Naive B cell (primary cell): ENCODE measurements around the gene PDIA5. TPM values are rescaled to one million over a fixed set of nuclear protein-coding genes. Genes with fewer than 3 reads are reported as not detected.
A peak's percentile ranks its signal among the peaks of the same experiment; 100 is the strongest.

Source experiments
- ATAC-seq, 2 donors: fragments of 150-1000 bp; cut with Tn5 transposase; 2 replicates each; pipeline ENCODE4 v1.10.0; 2021; ENCODE audit warnings: low read depth in 2 of 2, mild to moderate bottlenecking in 2 of 2, moderate library complexity in 2 of 2
- DNase-seq: peaks from one replicate; pipeline ENCODE4 v3.0.0; 2022
- H3K27ac Mint-ChIP-seq, 6 donors: one replicate each; pipeline ENCODE4 v1.8.0; 2020 to 2022; ENCODE audit warnings: mild to moderate bottlenecking in 6 of 6, mixed read lengths in 6 of 6, moderate library complexity in 5 of 6, inconsistent platforms in 2 of 6
- H3K27me3 Mint-ChIP-seq, 3 donors: one replicate each; pipeline ENCODE4 v1.8.0; 2021 to 2022; ENCODE audit warnings: mixed read lengths in 3 of 3, mild to moderate bottlenecking in 1 of 3
- H3K36me3 Mint-ChIP-seq, 2 donors: one replicate each; pipeline ENCODE4 v1.8.0; 2020 to 2022; ENCODE audit warnings: mixed read lengths in 2 of 2, inconsistent platforms in 1 of 2, mild to moderate bottlenecking in 1 of 2
- H3K4me1 Mint-ChIP-seq, 3 donors: one replicate each; pipeline ENCODE4 v1.8.0; 2020 to 2022; ENCODE audit warnings: mixed read lengths in 3 of 3, inconsistent platforms in 1 of 3, mild to moderate bottlenecking in 1 of 3, moderate library complexity in 1 of 3
- H3K4me3 Mint-ChIP-seq, 8 donors: one replicate each; pipeline ENCODE4 v1.8.0; 2020 to 2022; ENCODE audit warnings: mild to moderate bottlenecking in 8 of 8, mixed read lengths in 8 of 8, moderate library complexity in 8 of 8, inconsistent platforms in 2 of 8
- H3K9me3 Mint-ChIP-seq, 7 donors: one replicate each; pipeline ENCODE4 v1.8.0; 2020 to 2022; ENCODE audit warnings: mixed read lengths in 7 of 7, mild to moderate bottlenecking in 5 of 7, inconsistent platforms in 2 of 7, moderate library complexity in 1 of 7
- polyA plus RNA-seq, 6 donors: library from polyadenylated mRNA; unstranded; fragments of 300-500 nt; fragmentation: Illumina TruSeq; gene quantifications; one replicate each; pipeline ENCODE4 v1.2.3, GENCODE V29; 2021; ENCODE audit warnings: low read depth in 6 of 6

The PDIA5 gene
- polyA plus RNA-seq, 6 donors from 2014 or later = 1.7 to 4.4 (median 2.2) TPM

DNA sequence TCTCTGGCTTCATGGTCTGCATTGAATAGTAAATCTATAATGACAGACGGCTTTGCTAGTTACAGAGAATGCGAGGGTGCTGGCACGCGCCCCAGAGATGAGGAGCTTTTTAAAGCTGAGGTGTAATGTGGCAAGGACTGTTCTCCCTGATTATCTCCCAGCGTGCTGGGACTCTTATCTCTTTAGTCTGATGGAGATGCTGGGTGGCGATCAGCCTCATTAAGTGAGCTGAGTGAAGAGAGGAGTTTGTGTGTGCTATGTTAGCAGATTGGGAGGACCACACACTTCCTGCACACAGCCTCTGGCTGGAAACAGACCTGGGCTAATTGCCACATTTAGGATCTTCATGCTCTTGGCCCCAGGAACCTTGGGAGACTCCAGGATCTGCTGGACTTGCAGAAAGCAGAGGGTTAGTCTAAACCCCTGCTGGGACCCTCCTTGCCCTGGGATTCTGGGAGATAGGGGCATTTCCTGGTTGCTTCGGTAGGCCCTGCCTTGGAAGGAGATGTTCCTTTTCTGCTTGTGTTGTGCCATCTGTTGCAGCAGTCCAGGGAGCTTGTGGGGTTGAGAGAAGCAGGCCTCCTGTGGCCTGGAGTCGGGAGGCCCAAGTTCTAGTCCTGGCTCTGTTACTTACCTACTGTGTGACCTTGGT, 15.0 kb downstream of the PDIA5 start:
- H3K27me3 Mint-ChIP-seq = peaks cover 0 to 9% (median 0%) of the 10 kb centered on the region in 3 donors
- H3K9me3 Mint-ChIP-seq = no peaks in the 10 kb centered on the region
- ATAC-seq = no peak
- H3K4me3 Mint-ChIP-seq = peak overlapping the region in 3 of 8 donors; percentile 39 to 84 (median 64)
- H3K36me3 Mint-ChIP-seq = no peaks in the 10 kb centered on the region
- H3K27ac Mint-ChIP-seq = peak overlapping the region in 2 of 6 donors; percentile 61 to 66
- peaks cover 30 to 51% (median 37%) of the 10 kb centered on the region in 3 donors for H3K4me1 Mint-ChIP-seq
- no peak for DNase-seq

DNA sequence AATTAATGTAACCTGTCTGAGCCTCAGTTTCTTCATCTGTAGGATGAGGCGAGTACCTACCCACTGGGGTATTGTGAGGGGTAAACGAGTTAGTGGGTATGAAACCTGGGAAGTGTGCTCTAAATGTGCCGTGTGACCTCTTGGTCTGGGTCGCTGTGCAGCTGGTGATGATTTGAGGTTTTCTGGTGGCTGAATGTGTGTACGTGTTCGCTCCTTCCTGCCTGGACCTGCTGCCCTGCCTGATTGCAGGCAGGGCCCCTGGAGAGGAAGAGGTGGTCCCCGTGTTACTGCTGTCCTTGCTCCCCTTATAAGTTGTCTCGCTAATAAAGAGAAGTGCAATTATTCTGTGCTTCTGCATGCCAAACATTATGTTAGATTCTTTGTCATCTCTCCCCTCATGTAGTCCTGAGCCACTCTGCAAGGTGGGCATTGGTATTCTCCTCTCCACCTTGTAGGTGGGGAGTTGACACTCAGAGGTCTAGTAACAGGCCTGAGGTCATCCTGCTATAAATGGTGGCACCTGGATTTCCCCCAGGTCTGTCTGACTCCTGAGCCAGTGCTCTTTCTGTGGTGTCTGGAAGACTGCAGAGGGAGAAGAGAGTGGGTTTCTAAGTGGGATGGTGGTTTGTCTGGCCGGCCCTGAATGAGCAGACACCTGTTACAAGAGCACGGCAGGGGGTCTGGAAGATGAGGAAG, 15.7 kb downstream of the PDIA5 start:
- ATAC-seq (peak; percentile 40 to 41), DNase-seq (peak; percentile 16)
- Mint-ChIP-seq H3K27ac (peak overlapping the region in 4 of 6 donors; percentile 2 to 72 (median 64)), H3K9me3 (no peaks in the 10 kb centered on the region), H3K4me1 (peaks cover 33 to 51% (median 37%) of the 10 kb centered on the region in 3 donors), H3K27me3 (peaks cover 0 to 9% (median 0%) of the 10 kb centered on the region in 3 donors), H3K36me3 (no peaks in the 10 kb centered on the region), H3K4me3 (peak overlapping the region in 6 of 8 donors; percentile 5 to 64 (median 35))

DNA sequence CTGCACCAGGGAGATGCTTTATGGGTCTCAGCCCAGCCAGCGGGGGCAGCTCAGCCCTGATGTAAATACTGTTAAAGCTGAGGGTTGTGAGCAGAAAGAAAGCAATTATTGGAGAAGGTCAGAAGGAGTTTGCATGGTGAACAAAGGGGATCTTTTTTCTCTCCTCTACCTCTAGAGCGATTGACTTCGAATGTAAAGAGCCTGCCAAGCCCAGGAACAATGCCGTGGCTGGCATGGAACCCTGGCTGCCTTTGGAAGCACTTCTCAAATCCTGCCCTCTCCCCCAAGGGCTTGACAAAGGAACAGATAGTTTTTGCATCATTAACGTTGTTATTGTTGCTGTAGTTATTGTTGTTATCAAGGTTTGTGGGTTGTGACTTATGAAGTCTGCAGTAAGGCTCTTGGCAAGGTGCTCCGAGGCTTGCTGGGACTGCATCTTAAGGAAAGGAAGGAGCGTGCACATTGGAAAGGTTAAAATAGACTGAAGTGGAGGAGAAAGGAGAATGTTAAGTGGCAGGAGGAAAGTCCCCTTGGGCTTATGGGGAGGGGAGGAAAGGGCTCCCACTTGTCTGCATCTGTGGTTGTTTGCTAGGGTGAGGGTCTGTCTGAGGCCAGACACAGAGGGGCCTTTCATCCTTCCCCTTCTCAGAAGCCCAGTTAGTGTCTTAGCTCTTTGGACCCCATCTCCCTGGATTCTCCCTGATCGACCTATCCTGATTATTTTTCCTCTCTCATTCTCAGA, 16.7 kb downstream of the PDIA5 start:
- Mint-ChIP-seq H3K36me3 (no peaks in the 10 kb centered on the region), H3K4me3 (no peak overlapping the region), H3K27me3 (peaks cover 0 to 9% (median 0%) of the 10 kb centered on the region in 3 donors), H3K4me1 (peaks cover 37 to 52% (median 43%) of the 10 kb centered on the region in 3 donors), H3K27ac (peak overlapping the region in 1 of 6 donors; percentile 69), H3K9me3 (no peaks in the 10 kb centered on the region)
- DNase-seq = no peak
- ATAC-seq = no peak

DNA sequence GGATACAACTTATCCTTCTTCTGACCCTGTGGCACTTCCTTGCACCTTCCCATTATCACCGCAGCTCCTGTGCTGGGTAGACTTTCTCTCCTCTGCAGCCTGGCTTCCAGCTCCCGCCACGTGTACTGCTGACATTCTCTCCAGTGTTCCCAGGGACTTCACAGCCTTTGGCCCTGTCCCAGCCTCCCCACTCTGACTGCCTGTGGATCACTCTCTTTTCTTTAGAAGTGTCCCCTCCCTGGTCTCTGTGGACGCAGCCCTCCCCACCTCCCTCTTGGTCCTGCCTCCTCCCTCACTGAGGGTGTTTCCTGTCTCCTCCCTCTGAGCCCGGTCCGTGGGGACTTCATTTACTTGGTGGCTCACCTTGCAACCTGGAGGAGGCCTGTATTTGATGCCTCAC, 17.4 kb downstream of the PDIA5 start:
- DNase-seq = no peak
- Mint-ChIP-seq H3K27me3 (peaks cover 0 to 9% (median 0%) of the 10 kb centered on the region in 3 donors), H3K27ac (peak overlapping the region in 2 of 6 donors; percentile 5 to 29), H3K9me3 (no peaks in the 10 kb centered on the region), H3K4me1 (peaks cover 37 to 52% (median 44%) of the 10 kb centered on the region in 3 donors), H3K4me3 (no peak overlapping the region), H3K36me3 (no peaks in the 10 kb centered on the region)
- no peak for ATAC-seq

DNA sequence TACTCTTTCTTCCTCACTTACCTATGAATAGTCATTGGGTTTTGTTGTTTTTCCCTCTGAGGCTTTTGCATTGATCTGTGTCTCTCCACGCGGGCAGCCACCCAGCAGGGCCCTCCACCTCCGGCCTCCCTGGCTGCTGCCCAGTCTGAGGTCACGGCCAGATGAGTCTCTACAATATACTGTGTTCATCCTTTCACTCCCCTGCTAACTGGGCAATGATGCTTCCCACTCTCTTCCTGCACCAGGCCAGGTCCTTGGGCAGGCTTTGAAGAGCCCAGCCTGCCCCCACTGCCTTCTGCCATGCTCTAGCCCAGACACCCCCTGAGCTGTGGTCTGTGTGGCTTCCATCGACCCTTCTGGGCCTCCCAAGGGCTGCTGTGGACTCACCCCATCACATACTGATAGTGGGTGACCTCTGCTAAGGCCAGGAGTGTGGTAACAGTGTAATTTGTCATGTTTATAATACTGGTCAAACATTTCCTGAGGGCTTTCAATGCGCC, 18.0 kb downstream of the PDIA5 start:
- Mint-ChIP-seq H3K9me3 (no peaks in the 10 kb centered on the region), H3K27ac (no peak overlapping the region), H3K4me1 (peaks cover 37 to 52% (median 44%) of the 10 kb centered on the region in 3 donors), H3K4me3 (no peak overlapping the region), H3K27me3 (peaks cover 0 to 9% (median 0%) of the 10 kb centered on the region in 3 donors), H3K36me3 (no peaks in the 10 kb centered on the region)
- ATAC-seq (no peak), DNase-seq (no peak)

DNA sequence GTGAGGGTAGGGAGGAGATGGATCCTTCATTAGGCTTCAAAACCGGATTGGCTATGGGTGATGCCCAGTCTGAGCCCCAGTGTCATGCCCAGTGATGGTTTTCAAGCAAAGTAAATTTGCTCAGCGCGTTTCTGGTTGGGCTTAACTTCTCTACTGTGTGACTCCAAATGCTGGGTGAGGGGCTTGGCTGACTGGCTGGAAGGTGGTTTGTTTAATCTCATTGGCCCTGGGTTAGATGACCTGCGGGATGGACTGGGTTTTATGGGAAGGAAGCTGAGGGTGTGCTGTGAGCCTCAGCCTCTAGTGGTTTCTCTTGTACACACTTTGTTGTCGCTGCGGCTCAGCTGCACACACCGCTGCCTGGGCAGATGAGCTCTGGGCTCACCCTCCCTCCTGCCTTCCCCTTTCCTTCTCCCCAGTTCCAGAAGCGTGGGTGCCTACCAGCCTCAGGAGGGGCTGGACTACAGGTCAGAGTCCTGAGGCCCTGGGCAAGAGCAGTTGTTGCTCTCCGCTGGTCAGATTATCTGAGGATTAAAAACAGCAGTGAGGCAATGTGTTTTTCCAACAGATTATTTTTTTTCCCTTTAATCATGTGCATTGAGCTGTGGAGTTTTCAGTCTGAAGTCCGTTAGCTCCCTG, 18.6 kb downstream of the PDIA5 start:
- no peaks in the 10 kb centered on the region for H3K36me3 Mint-ChIP-seq
- peak overlapping the region in 2 of 8 donors; percentile 14 to 17 for H3K4me3 Mint-ChIP-seq
- ATAC-seq (no peak), DNase-seq (no peak)
- H3K27me3 Mint-ChIP-seq = peaks cover 0 to 9% (median 0%) of the 10 kb centered on the region in 3 donors
- H3K9me3 Mint-ChIP-seq = no peaks in the 10 kb centered on the region
- H3K27ac Mint-ChIP-seq = peak overlapping the region in 4 of 6 donors; percentile 9 to 40 (median 18)
- peaks cover 37 to 55% (median 46%) of the 10 kb centered on the region in 3 donors for H3K4me1 Mint-ChIP-seq

DNA sequence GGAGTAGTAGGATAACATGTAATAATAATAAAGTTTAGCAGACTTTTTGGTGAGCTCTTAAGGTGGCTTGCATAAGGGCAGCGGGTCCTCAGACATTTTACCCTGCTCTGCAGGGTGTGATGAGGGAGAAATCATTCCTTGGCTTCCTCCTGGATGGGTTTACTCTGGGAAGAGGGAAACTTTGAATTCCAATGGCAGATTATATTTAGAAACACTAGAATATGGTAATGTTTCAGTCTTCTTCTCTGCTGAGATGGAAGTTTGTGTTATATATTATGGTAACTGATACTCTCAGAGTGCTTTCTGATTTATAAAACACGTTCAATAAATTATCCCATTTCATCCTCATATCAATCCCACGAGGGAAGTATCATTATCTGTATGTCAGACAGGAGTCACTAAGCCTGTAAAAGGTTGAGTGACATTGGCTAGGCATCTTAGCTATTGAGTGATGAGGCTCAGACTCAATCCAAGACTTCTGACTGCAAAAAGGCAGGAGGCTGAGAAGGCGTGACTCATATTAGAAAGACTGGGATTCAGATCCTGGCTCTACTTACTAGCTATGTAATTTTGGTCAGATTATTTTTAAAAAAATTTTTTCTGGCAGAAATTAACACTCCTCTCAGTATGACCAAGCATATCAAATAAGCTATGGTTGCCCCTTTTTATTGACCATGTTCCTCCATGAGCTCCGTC, 19.3 kb downstream of the PDIA5 start:
- Mint-ChIP-seq H3K4me1 (peaks cover 42 to 55% (median 53%) of the 10 kb centered on the region in 3 donors), H3K9me3 (no peaks in the 10 kb centered on the region), H3K27me3 (peaks cover 0 to 9% (median 0%) of the 10 kb centered on the region in 3 donors), H3K4me3 (no peak overlapping the region), H3K27ac (peak overlapping the region in 2 of 6 donors; percentile 9 to 40), H3K36me3 (no peaks in the 10 kb centered on the region)
- ATAC-seq (no peak), DNase-seq (no peak)

DNA sequence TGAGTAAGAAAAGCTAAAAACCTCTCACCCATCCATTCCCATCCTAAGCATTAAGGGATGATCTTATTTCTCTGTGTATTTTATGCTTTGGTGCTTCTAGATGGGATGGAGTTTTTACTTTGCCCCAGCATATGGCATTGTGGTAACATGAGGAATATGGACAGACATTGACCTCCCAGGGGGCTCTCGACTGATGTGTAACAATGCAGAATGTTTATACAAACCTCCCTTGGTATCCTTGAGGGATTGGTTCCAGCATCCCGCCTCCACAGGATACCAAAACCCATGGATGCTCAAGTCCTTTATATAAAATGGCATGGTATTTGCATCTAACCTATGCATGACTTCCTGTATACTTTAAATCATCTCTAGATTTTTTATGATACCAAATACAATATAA, 21.6 kb downstream of the PDIA5 start:
- Mint-ChIP-seq H3K9me3 (no peaks in the 10 kb centered on the region), H3K36me3 (peaks cover 5 to 10% of the 10 kb centered on the region in 2 donors), H3K27ac (no peak overlapping the region), H3K4me3 (no peak overlapping the region), H3K27me3 (peaks cover 0 to 9% (median 0%) of the 10 kb centered on the region in 3 donors), H3K4me1 (peaks cover 27 to 38% (median 34%) of the 10 kb centered on the region in 3 donors)
- ATAC-seq (no peak), DNase-seq (no peak)

DNA sequence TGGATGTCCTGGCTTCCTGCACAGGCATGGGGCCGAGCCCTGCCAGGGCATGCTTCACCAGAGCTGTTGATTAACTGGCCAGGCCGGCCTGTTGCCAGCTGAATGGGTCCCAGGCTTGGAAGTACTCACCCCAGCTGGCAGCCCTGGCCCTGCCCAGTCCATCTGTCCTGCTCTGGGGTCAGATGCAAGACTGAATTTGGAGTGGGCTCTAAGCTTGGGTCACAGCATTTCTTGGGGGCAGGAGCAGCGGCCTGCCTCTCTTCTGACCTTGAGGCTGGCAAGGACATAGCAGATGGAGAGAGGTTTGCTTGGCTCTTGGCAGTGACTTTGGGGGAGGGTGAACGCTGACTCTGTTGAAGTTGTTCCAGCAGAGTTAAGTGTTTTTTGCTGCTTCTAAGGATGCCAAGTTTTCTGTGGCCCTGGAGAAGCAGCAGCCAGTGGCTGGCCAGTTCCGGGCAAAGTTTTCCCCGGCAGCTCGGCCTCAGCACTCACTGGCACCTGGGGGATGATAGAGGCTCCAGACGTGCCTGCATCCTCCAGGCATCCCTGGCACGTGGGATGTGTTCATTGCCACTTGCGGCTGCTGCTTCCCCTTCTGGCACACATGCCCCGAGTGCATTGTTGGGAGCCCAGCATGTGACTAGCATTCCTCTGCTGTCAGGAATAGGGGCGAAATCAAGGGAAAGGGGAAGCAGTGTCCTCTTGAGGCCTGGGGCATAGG, 22.9 kb downstream of the PDIA5 start:
- H3K27me3 Mint-ChIP-seq = peaks cover 0 to 1% (median 0%) of the 10 kb centered on the region in 3 donors
- no peak overlapping the region for H3K27ac Mint-ChIP-seq
- ATAC-seq (no peak), DNase-seq (no peak)
- no peaks in the 10 kb centered on the region for H3K9me3 Mint-ChIP-seq
- no peak overlapping the region for H3K4me3 Mint-ChIP-seq
- peaks cover 5 to 10% of the 10 kb centered on the region in 2 donors for H3K36me3 Mint-ChIP-seq
- peaks cover 13 to 25% (median 24%) of the 10 kb centered on the region in 3 donors for H3K4me1 Mint-ChIP-seq

DNA sequence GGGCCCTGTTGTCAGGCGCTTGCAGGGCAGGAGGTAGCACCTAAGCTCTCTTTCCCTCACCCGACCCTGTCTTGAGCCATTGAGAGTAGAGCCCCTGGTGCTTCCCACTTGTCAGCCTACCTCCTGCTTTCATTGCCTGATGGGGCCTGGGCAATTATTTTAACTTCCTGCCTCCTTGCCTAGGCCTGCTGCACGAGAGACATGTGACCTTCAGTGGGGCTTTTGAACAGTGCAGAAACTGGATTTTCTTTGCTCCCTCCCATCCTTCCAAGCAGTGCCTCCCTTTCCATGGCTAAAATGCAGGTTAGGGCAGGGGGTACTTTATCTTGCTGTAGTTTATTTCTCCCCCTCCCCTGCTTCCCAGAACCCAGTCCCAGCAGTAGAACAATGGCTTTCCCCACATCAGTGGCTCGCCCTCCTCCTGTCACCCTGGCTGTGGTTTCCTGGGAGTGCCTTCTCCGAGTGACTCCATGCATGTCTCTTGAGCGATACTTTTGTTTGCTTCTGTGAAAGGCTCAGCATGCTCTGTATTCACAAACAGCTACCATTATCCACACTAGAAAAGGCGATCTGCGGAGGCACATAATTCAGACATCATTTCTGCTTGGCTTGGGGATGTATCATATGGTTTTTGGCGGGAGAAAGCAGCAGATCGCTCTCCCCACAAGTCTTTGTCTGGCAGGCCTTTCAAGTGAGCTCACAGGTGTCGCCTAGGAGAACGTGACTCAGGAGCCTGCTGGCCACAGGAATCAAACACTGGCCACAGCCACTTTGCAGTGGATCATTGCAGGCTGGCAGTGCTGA, 24.1 kb downstream of the PDIA5 start:
- Mint-ChIP-seq H3K4me1 (peaks cover 7 to 23% (median 12%) of the 10 kb centered on the region in 3 donors), H3K27ac (no peak overlapping the region), H3K27me3 (no peaks in the 10 kb centered on the region), H3K36me3 (peaks cover 5 to 10% of the 10 kb centered on the region in 2 donors), H3K4me3 (peak overlapping the region in 1 of 8 donors; percentile 32), H3K9me3 (no peaks in the 10 kb centered on the region)
- DNase-seq (no peak), ATAC-seq (no peak)

DNA sequence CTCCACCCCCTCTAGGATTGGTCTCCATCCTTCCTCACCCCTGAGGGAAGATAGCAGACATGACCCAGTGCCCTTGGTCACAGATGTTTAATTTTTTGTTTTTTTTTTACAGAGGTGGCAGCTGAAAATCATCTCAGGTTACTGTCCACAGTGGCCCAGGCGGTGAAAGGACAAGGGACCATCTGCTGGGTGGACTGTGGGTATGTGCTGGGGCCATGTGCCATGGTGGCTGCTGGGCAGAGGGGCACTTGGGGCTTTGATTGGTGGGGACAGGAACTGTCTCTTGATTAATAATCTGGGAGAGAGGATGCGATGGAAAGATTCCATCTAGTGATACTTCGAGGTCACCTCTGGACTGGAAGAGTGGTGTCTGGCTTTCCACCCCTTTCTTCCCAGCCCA, 25.4 kb downstream of the PDIA5 start:
- no peak overlapping the region for H3K27ac Mint-ChIP-seq
- ATAC-seq (no peak), DNase-seq (no peak)
- no peaks in the 10 kb centered on the region for H3K9me3 Mint-ChIP-seq
- H3K4me3 Mint-ChIP-seq = no peak overlapping the region
- no peaks in the 10 kb centered on the region for H3K27me3 Mint-ChIP-seq
- H3K36me3 Mint-ChIP-seq = peaks cover 7 to 10% of the 10 kb centered on the region in 2 donors
- H3K4me1 Mint-ChIP-seq = peaks cover 7 to 23% (median 11%) of the 10 kb centered on the region in 3 donors
